HepG2 (cell line): Measurements from ENCODE around the gene PKM. TPM values are rescaled to one million over a fixed set of nuclear protein-coding genes. Genes with fewer than 3 reads are reported as not detected.

Experiments
- CBX5 ChIP-seq: sonication (generic); formaldehyde crosslinking; IDR thresholded peaks from 2 replicates; pipeline ENCODE4 v1.4.0; 2020; ENCODE audit warnings: missing genetic modification reagents, borderline replicate concordance
- IRF2 ChIP-seq: IDR thresholded peaks from 2 replicates; pipeline ENCODE4 v1.6.1; 2018; ENCODE audit warnings: missing genetic modification reagents, missing compliant biosample characterization
- NR2C2 ChIP-seq: sonication (generic); formaldehyde crosslinking; IDR thresholded peaks from 2 replicates; pipeline ENCODE4 v1.4.0; 2020; ENCODE audit warnings: missing genetic modification reagents, mild to moderate bottlenecking, moderate library complexity, borderline replicate concordance
- REPIN1 ChIP-seq: sonication (generic); formaldehyde crosslinking; IDR thresholded peaks from 2 replicates; pipeline ENCODE4 v1.8.0; 2022; ENCODE audit warnings: missing genetic modification reagents, low read depth, mild to moderate bottlenecking, borderline replicate concordance
- ZNF34 ChIP-seq: sonication (generic); formaldehyde crosslinking; IDR thresholded peaks from 2 replicates; pipeline ENCODE4 v1.4.0; 2020; ENCODE audit warnings: mild to moderate bottlenecking, missing genetic modification reagents, borderline replicate concordance
- ZSCAN25 ChIP-seq: sonication (generic); formaldehyde crosslinking; IDR thresholded peaks from 2 replicates; pipeline ENCODE4 v1.8.0; 2022; ENCODE audit warnings: mild to moderate bottlenecking, missing genetic modification reagents
- ZSCAN29 ChIP-seq: sonication (generic); formaldehyde crosslinking; conservative IDR thresholded peaks from 2 replicates; pipeline ENCODE4 v1.4.0; 2020; ENCODE audit warnings: mild to moderate bottlenecking, missing genetic modification reagents
- polyA plus RNA-seq, 8 experiments: library from polyadenylated mRNA; depleted of rRNA in 3 of 8; stranded (reverse) in 7 of 8; unstranded in 1 of 8; fragments of >200 nt; fragmentation: Illumina TruSeq in 4 of 8; extraction: Trizol in 4 of 8; gene quantifications; 2 replicates each; pipeline versions ENCODE4 v1.2.1 to v1.2.3, GENCODE V29; 2011 to 2016; ENCODE audit warnings: low read depth in 4 of 8, missing spikeins in 1 of 8, mixed read lengths in 1 of 8; ENCODE audit not compliant: insufficient read depth in 1 of 8
- total RNA-seq, 5 experiments: library from RNA; depleted of rRNA; stranded (reverse); fragments of >200 nt; fragmentation: Illumina TruSeq; extraction: Trizol; gene quantifications; 2 replicates each; pipeline ENCODE4 v1.2.3, GENCODE V29; 2016; ENCODE audit warnings: low read depth in 1 of 5
- TF ChIP-seq, protein P1 (sequence below): sonication (generic); formaldehyde crosslinking; IDR thresholded peaks from 2 replicates; pipeline ENCODE4 v1.8.0; 2022; ENCODE audit warnings: mild to moderate bottlenecking, missing genetic modification reagents; ENCODE audit not compliant: insufficient replicate concordance
- TF ChIP-seq, protein P2 (sequence below): sonication (generic); formaldehyde crosslinking; IDR thresholded peaks from 2 replicates; pipeline ENCODE4 v1.5.0; 2020; ENCODE audit warnings: mild to moderate bottlenecking, missing genetic modification reagents, borderline replicate concordance
- TF ChIP-seq, protein P3 (sequence below): IDR thresholded peaks from 2 replicates; pipeline ENCODE4 v1.6.1; 2016; ENCODE audit warnings: low read depth
- TF ChIP-seq, protein P4 (sequence below): sonication (generic); formaldehyde crosslinking; IDR thresholded peaks from 2 replicates; pipeline ENCODE4 v1.4.0; 2020; ENCODE audit warnings: missing genetic modification reagents
- TF ChIP-seq, protein P5 (sequence below), 2 experiments: fragments of 450-650 bp in 1 of 2; sonication (generic) in 1 of 2; formaldehyde crosslinking in 1 of 2; IDR thresholded peaks; 2 replicates each; pipeline versions ENCODE4 v1.6.1 to v1.8.0; 2016 to 2022; ENCODE audit warnings: antibody characterized with exemption in 1 of 2, mild to moderate bottlenecking in 1 of 2, missing genetic modification reagents in 1 of 2

PKM gene
- total and polyA plus RNA-seq, 2 of the 13 experiments (the other 11 are each of a cell fraction or from before 2014, with no cell fraction given), result 488 to 780 TPM

DNA sequence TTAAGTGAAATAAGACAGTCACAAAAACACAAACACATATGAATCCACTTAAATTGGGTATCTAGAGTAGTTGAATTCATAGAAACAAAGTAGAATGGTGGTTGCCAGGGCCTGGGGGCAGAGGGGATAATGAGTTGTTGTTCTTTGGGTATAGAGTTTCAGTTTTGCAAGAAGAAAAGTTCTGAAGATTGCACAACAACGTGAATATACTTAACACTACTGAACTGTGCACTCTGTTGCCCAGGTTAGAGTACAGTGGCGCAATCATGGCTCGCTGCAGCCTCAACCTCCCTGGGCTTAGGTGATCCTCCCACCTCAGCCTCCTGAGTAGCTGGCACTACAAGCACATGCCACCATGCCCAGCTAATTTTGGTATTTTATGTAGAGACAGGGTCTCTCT is 48.3 kb downstream of the PKM start (continued):
- TF ChIP-seq, protein P1, sequence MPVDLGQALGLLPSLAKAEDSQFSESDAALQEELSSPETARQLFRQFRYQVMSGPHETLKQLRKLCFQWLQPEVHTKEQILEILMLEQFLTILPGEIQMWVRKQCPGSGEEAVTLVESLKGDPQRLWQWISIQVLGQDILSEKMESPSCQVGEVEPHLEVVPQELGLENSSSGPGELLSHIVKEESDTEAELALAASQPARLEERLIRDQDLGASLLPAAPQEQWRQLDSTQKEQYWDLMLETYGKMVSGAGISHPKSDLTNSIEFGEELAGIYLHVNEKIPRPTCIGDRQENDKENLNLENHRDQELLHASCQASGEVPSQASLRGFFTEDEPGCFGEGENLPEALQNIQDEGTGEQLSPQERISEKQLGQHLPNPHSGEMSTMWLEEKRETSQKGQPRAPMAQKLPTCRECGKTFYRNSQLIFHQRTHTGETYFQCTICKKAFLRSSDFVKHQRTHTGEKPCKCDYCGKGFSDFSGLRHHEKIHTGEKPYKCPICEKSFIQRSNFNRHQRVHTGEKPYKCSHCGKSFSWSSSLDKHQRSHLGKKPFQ (CRISPR knock-in tag), result no peak
- TF ChIP-seq, protein P2, sequence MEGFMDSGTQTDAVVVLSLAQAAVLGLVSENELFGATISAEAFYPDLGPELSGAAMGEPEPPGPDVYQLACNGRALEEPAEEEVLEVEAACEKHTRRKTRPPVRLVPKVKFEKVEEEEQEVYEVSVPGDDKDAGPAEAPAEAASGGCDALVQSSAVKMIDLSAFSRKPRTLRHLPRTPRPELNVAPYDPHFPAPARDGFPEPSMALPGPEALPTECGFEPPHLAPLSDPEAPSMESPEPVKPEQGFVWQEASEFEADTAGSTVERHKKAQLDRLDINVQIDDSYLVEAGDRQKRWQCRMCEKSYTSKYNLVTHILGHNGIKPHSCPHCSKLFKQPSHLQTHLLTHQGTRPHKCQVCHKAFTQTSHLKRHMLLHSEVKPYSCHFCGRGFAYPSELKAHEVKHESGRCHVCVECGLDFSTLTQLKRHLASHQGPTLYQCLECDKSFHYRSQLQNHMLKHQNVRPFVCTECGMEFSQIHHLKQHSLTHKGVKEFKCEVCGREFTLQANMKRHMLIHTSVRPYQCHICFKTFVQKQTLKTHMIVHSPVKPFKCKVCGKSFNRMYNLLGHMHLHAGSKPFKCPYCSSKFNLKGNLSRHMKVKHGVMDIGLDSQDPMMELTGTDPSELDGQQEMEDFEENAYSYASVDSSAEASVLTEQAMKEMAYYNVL (CRISPR knock-in tag), result peak; percentile 59; the same call in 1 of the 2 replicates
- TF ChIP-seq CBX5 (CRISPR knock-in tag) (peak; percentile 90; the same call in 1 of the 2 replicates), ZSCAN29 (0 out of 2 replicates have a peak, but pooled peaks have one; percentile 44), ZSCAN25 (CRISPR knock-in tag) (0 out of 2 replicates have a peak, but pooled peaks have one; percentile 35), IRF2 (CRISPR knock-in tag) (peak; percentile 83), NR2C2 (CRISPR knock-in tag) (peak; percentile 66; the same call in 1 of the 2 replicates), ZNF34 (CRISPR knock-in tag) (no peak), REPIN1 (CRISPR knock-in tag) (0 out of 2 replicates have a peak, but pooled peaks have one; percentile 56)
- TF ChIP-seq, protein P3, sequence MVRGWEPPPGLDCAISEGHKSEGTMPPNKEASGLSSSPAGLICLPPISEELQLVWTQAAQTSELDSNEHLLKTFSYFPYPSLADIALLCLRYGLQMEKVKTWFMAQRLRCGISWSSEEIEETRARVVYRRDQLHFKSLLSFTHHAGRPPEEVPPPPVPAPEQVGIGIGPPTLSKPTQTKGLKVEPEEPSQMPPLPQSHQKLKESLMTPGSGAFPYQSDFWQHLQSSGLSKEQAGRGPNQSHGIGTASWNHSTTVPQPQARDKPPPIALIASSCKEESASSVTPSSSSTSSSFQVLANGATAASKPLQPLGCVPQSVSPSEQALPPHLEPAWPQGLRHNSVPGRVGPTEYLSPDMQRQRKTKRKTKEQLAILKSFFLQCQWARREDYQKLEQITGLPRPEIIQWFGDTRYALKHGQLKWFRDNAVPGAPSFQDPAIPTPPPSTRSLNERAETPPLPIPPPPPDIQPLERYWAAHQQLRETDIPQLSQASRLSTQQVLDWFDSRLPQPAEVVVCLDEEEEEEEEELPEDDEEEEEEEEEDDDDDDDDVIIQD (CRISPR knock-in tag), result peak; percentile 72; the same call in 1 of the 2 replicates
- TF ChIP-seq, protein P4, sequence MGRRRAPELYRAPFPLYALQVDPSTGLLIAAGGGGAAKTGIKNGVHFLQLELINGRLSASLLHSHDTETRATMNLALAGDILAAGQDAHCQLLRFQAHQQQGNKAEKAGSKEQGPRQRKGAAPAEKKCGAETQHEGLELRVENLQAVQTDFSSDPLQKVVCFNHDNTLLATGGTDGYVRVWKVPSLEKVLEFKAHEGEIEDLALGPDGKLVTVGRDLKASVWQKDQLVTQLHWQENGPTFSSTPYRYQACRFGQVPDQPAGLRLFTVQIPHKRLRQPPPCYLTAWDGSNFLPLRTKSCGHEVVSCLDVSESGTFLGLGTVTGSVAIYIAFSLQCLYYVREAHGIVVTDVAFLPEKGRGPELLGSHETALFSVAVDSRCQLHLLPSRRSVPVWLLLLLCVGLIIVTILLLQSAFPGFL (CRISPR knock-in tag), result no peak
- TF ChIP-seq, protein P5, sequence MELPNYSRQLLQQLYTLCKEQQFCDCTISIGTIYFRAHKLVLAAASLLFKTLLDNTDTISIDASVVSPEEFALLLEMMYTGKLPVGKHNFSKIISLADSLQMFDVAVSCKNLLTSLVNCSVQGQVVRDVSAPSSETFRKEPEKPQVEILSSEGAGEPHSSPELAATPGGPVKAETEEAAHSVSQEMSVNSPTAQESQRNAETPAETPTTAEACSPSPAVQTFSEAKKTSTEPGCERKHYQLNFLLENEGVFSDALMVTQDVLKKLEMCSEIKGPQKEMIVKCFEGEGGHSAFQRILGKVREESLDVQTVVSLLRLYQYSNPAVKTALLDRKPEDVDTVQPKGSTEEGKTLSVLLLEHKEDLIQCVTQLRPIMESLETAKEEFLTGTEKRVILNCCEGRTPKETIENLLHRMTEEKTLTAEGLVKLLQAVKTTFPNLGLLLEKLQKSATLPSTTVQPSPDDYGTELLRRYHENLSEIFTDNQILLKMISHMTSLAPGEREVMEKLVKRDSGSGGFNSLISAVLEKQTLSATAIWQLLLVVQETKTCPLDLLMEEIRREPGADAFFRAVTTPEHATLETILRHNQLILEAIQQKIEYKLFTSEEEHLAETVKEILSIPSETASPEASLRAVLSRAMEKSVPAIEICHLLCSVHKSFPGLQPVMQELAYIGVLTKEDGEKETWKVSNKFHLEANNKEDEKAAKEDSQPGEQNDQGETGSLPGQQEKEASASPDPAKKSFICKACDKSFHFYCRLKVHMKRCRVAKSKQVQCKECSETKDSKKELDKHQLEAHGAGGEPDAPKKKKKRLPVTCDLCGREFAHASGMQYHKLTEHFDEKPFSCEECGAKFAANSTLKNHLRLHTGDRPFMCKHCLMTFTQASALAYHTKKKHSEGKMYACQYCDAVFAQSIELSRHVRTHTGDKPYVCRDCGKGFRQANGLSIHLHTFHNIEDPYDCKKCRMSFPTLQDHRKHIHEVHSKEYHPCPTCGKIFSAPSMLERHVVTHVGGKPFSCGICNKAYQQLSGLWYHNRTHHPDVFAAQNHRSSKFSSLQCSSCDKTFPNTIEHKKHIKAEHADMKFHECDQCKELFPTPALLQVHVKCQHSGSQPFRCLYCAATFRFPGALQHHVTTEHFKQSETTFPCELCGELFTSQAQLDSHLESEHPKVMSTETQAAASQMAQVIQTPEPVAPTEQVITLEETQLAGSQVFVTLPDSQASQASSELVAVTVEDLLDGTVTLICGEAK (IDR thresholded peaks at IDR 0.05), result no peak
- TF ChIP-seq, protein P5 (CRISPR knock-in tag; IDR thresholded peaks at IDR 0.05), result peak; percentile 57; the same call in 1 of the 2 replicates
